H9 (cell line): ENCODE measurements around the gene GNL1. TPM values are rescaled to one million over a fixed set of nuclear protein-coding genes. Genes with fewer than 3 reads are reported as not detected.

Experiments
- DNase-seq: peaks from one replicate; pipeline ENCODE4 v3.0.0-alpha.2; 2017
- H2AFZ ChIP-seq: one replicate; pipeline ENCODE4 v1.6.1; 2013; ENCODE audit warnings: mild to moderate bottlenecking, low read length, control low read depth, moderate library complexity
- H2AK5ac ChIP-seq: 2 replicates; pipeline ENCODE4 v1.6.1; 2013; ENCODE audit warnings: low read length, control low read depth, mixed read lengths; ENCODE audit not compliant: insufficient read length
- H2BK120ac ChIP-seq: one replicate; pipeline ENCODE4 v1.6.1; 2013; ENCODE audit warnings: low read depth, mild to moderate bottlenecking, low read length, control low read depth, inconsistent platforms; ENCODE audit not compliant: poor library complexity, severe bottlenecking
- H2BK12ac ChIP-seq: 2 replicates; pipeline ENCODE4 v1.6.1; 2013; ENCODE audit warnings: low read length, control low read depth, mixed read lengths, low read depth; ENCODE audit not compliant: insufficient read length
- H2BK15ac ChIP-seq: 2 replicates; pipeline ENCODE4 v1.6.1; 2013; ENCODE audit warnings: low read depth, low read length, control low read depth
- H2BK20ac ChIP-seq: one replicate; pipeline ENCODE4 v1.6.1; 2013; ENCODE audit warnings: low read depth, mild to moderate bottlenecking, low read length, control low read depth, inconsistent platforms; ENCODE audit not compliant: poor library complexity, severe bottlenecking
- H2BK5ac ChIP-seq: 2 replicates; pipeline ENCODE4 v1.6.1; 2013; ENCODE audit warnings: low read length, control low read depth, mixed read lengths; ENCODE audit not compliant: insufficient read length
- H3K14ac ChIP-seq: 2 replicates; pipeline ENCODE4 v1.6.1; 2013; ENCODE audit warnings: low read length, control low read depth; ENCODE audit not compliant: insufficient read depth
- H3K18ac ChIP-seq: 2 replicates; pipeline ENCODE4 v1.6.1; 2013; ENCODE audit warnings: low read depth, mild to moderate bottlenecking, mixed read lengths, low read length, control low read depth; ENCODE audit not compliant: insufficient read length
- H3K23ac ChIP-seq: 2 replicates; pipeline ENCODE4 v1.6.1; 2013; ENCODE audit warnings: low read length, control low read depth, mixed read lengths, low read depth; ENCODE audit not compliant: insufficient read length
- H3K23me2 ChIP-seq: 2 replicates; pipeline ENCODE4 v1.6.1; 2013; ENCODE audit warnings: low read depth, mild to moderate bottlenecking, mixed read lengths, low read length, control low read depth; ENCODE audit not compliant: insufficient read length, poor library complexity, severe bottlenecking
- H3K27ac ChIP-seq: 2 replicates; pipeline ENCODE4 v1.5.1; 2013; ENCODE audit warnings: low read length, control low read depth, mixed read lengths, low read depth; ENCODE audit not compliant: insufficient read length
- H3K27me3 ChIP-seq: 2 replicates; pipeline ENCODE4 v1.6.1; 2013; ENCODE audit warnings: low read length, control low read depth, inconsistent platforms; ENCODE audit not compliant: insufficient read depth
- H3K4ac ChIP-seq: 2 replicates; pipeline ENCODE4 v1.6.1; 2013; ENCODE audit warnings: low read depth, mild to moderate bottlenecking, control low read depth, inconsistent platforms, low read length, moderate library complexity
- H3K4me1 ChIP-seq: 2 replicates; pipeline ENCODE4 v1.6.1; 2013; ENCODE audit warnings: low read length, control low read depth, inconsistent platforms; ENCODE audit not compliant: insufficient read depth
- H3K4me2 ChIP-seq: 2 replicates; pipeline ENCODE4 v1.6.1; 2013; ENCODE audit warnings: low read length, control low read depth, mixed read lengths; ENCODE audit not compliant: insufficient read length, insufficient read depth
- H3K56ac ChIP-seq: 2 replicates; pipeline ENCODE4 v1.6.1; 2013; ENCODE audit warnings: low read depth, mild to moderate bottlenecking, mixed read lengths, low read length, control low read depth; ENCODE audit not compliant: insufficient read length
- H3K79me1 ChIP-seq: 2 replicates; pipeline ENCODE4 v1.6.1; 2013; ENCODE audit warnings: low read depth, mild to moderate bottlenecking, moderate library complexity, low read length, control low read depth, inconsistent platforms; ENCODE audit not compliant: insufficient read depth, poor library complexity, severe bottlenecking
- H3K79me2 ChIP-seq: 2 replicates; pipeline ENCODE4 v1.6.1; 2013; ENCODE audit warnings: low read length, control low read depth, inconsistent platforms; ENCODE audit not compliant: insufficient read depth
- H3K9ac ChIP-seq: 2 replicates; pipeline ENCODE4 v1.6.1; 2013; ENCODE audit warnings: low read length, control low read depth, mixed read lengths; ENCODE audit not compliant: insufficient read length; ENCODE audit errors: extremely low read depth
- H3K9me3 ChIP-seq: one replicate; pipeline ENCODE4 v1.6.1; 2013; ENCODE audit warnings: low read depth, low read length, inconsistent platforms; ENCODE audit not compliant: control insufficient read depth
- H3T11ph ChIP-seq: one replicate; pipeline ENCODE4 v1.6.1; 2013; ENCODE audit warnings: mild to moderate bottlenecking, low read length, control low read depth, inconsistent platforms
- H4K20me1 ChIP-seq: one replicate; pipeline ENCODE4 v1.6.1; 2013; ENCODE audit not compliant: control insufficient read depth, insufficient read length, insufficient read depth
- H4K5ac ChIP-seq: 2 replicates; pipeline ENCODE4 v1.6.1; 2013; ENCODE audit warnings: low read depth, mild to moderate bottlenecking, mixed read lengths, low read length, control low read depth; ENCODE audit not compliant: insufficient read length
- H4K8ac ChIP-seq: replicated peaks from 2 replicates; pipeline ENCODE4 v1.6.1; 2013; ENCODE audit warnings: low read length, control low read depth, mixed read lengths, low read depth; ENCODE audit not compliant: insufficient read length
- H4K91ac ChIP-seq: 2 replicates; pipeline ENCODE4 v1.6.1; 2013; ENCODE audit warnings: low read depth, mild to moderate bottlenecking, moderate library complexity, mixed read lengths, low read length, control low read depth; ENCODE audit not compliant: insufficient read length
- H3K27ac Mint-ChIP-seq, 3 experiments: 2 replicates in 2 of 3; 3 replicates in 1 of 3; pipeline ENCODE4 v1.8.0; 2020 to 2021; ENCODE audit warnings: mixed read lengths in 3 of 3, mild to moderate bottlenecking in 1 of 3, moderate library complexity in 1 of 3
- H3K27me3 Mint-ChIP-seq: 2 replicates; pipeline ENCODE4 v1.8.0; 2021; ENCODE audit warnings: low read depth, mild to moderate bottlenecking, moderate library complexity, mixed read lengths
- H3K36me3 Mint-ChIP-seq, 3 experiments: 2 replicates in 2 of 3; 3 replicates in 1 of 3; pipeline ENCODE4 v1.8.0; 2020 to 2021; ENCODE audit warnings: low read depth in 3 of 3, mixed read lengths in 3 of 3; ENCODE audit not compliant: insufficient read depth in 1 of 3
- H3K4me1 Mint-ChIP-seq, 2 experiments: 2 replicates each; pipeline ENCODE4 v1.8.0; 2020; ENCODE audit warnings: mixed read lengths in 2 of 2
- H3K4me3 Mint-ChIP-seq, 2 experiments: 2 replicates in 1 of 2; 3 replicates in 1 of 2; pipeline ENCODE4 v1.8.0; 2020 to 2021; ENCODE audit warnings: mild to moderate bottlenecking in 2 of 2, mixed read lengths in 2 of 2, moderate library complexity in 1 of 2
- H3K9me3 Mint-ChIP-seq, 2 experiments: 2 replicates in 1 of 2; 3 replicates in 1 of 2; pipeline ENCODE4 v1.8.0; 2020; ENCODE audit warnings: mild to moderate bottlenecking in 2 of 2, mixed read lengths in 2 of 2, moderate library complexity in 1 of 2
- CTCF ChIP-seq: fragments of 200-600 bp; sonication (generic); conservative IDR thresholded peaks from 3 replicates; pipeline ENCODE4 v1.8.0; 2021; ENCODE audit warnings: antibody characterized with exemption, mild to moderate bottlenecking
- WGBS: extraction: QIAGEN DNeasy Blood & Tissue Kit; methylation state at CpG from one replicate; pipeline ENCODE4 v1.1.7; 2013; ENCODE audit warnings: missing lambda C conversion rate, low lambda C conversion rate, mixed read lengths; ENCODE audit not compliant: insufficient read length; ENCODE audit errors: extremely low coverage; 5-methylcytosine and 5-hydroxymethylcytosine counted together
- total RNA-seq: library from RNA; stranded (reverse); gene quantifications from 2 replicates; pipeline ENCODE4 v1.2.1, GENCODE V29; 2021

The GNL1 gene
- total RNA-seq, 1 experiment from 2014 or later = 83.5 TPM

- Histone ChIP-seq H3K4ac (no peak overlapping the region), H4K91ac (no peak overlapping the region), H3K79me2 (peaks cover 28% of the 10 kb centered on the region; the same call in 1 of the 2 replicates), H3K79me1 (peaks cover 17% of the 10 kb centered on the region), H3K18ac (no peak overlapping the region), H4K5ac (no peak overlapping the region), H3K23me2 (peaks cover 6% of the 10 kb centered on the region), H3K4me2 (peak overlapping the region; percentile 84), H3K23ac (no peak overlapping the region), H3T11ph (no peak overlapping the region), H2AFZ (no peak overlapping the region), H2BK20ac (no peak overlapping the region), H3K27ac (peak overlapping the region; percentile 35), H2AK5ac (no peak overlapping the region), H3K4me1 (no peaks in the 10 kb centered on the region), H3K9ac (peak overlapping the region; percentile 98), H4K8ac (no peak overlapping the region), H4K20me1 (no peaks in the 10 kb centered on the region), H3K56ac (no peak overlapping the region), H2BK120ac (no peak overlapping the region), H2BK15ac (no peak overlapping the region), H2BK12ac (no peak overlapping the region), H2BK5ac (no peak overlapping the region), H3K9me3 (no peaks in the 10 kb centered on the region), H3K27me3 (no peaks in the 10 kb centered on the region), H3K14ac (no peak overlapping the region)
- DNase-seq = no peak
- peak overlapping the region; percentile 98 to 99 (median 98) for H3K27ac Mint-ChIP-seq
- peaks cover 4 to 12% (median 9%) of the 10 kb centered on the region in 3 experiments; a peak in 6 of 7 replicates for H3K36me3 Mint-ChIP-seq
- WGBS = no CpG with 5 or more reads among the region's 8 CpGs
- peak overlapping the region; percentile 99 for H3K4me3 Mint-ChIP-seq
- no peak for TF ChIP-seq CTCF
- H3K4me1 Mint-ChIP-seq = peaks cover 26 to 28% of the 10 kb centered on the region in 2 experiments
- H3K9me3 Mint-ChIP-seq = no peaks in the 10 kb centered on the region; a peak in 1 of 5 replicates
- peaks cover 10% of the 10 kb centered on the region for H3K27me3 Mint-ChIP-seq
Observed at GRCh38 chr6:30571762-30572082, 15.4 kb upstream of the GNL1 start.
